OCI-LY1 (cell line): ENCODE data around the gene LHX1.

Source experiments
- H2AFZ ChIP-seq: fragments of 200-600 bp; sonication (generic), shearing (Covaris generic); 2 replicates; pipeline ENCODE4 v1.6.0; 2014; ENCODE audit warnings: antibody characterized with exemption, mild to moderate bottlenecking, low read length
- H3F3A ChIP-seq: fragments of 200-600 bp; sonication (generic), shearing (Covaris generic); 2 replicates; pipeline ENCODE4 v1.6.0; 2014; ENCODE audit warnings: mild to moderate bottlenecking, antibody characterized with exemption, low read length, moderate library complexity; ENCODE audit not compliant: insufficient read depth
- H3K27ac ChIP-seq: fragments of 200-600 bp; sonication (generic); 2 replicates; pipeline ENCODE4 v1.5.1; 2014; ENCODE audit warnings: low read length, mixed run types, mild to moderate bottlenecking, low read depth; ENCODE audit not compliant: poor library complexity, severe bottlenecking
- H3K27me3 ChIP-seq: fragments of 200-600 bp; sonication (generic); 2 replicates; pipeline ENCODE4 v1.6.0; 2014; ENCODE audit warnings: antibody characterized with exemption, mild to moderate bottlenecking, low read length, moderate library complexity; ENCODE audit not compliant: insufficient read depth
- H3K36me3 ChIP-seq: fragments of 200-600 bp; sonication (generic); 2 replicates; pipeline ENCODE4 v1.6.1; 2014; ENCODE audit warnings: mild to moderate bottlenecking, antibody characterized with exemption, low read length, moderate library complexity, mixed read lengths; ENCODE audit not compliant: insufficient read depth
- H3K4me1 ChIP-seq: fragments of 200-600 bp; sonication (generic); 2 replicates; pipeline ENCODE4 v1.5.1; 2014; ENCODE audit warnings: mild to moderate bottlenecking, low read length, moderate library complexity; ENCODE audit not compliant: insufficient read depth, severe bottlenecking
- H3K4me2 ChIP-seq: fragments of 200-600 bp; sonication (generic), shearing (Covaris generic); 2 replicates; pipeline ENCODE4 v1.6.1; 2014; ENCODE audit warnings: low read length
- H3K4me3 ChIP-seq: fragments of 200-600 bp; sonication (generic); 2 replicates; pipeline ENCODE4 v1.5.1; 2014; ENCODE audit warnings: low read length, low read depth, mild to moderate bottlenecking, mixed read lengths; ENCODE audit not compliant: poor library complexity, severe bottlenecking
- H3K79me2 ChIP-seq: fragments of 200-600 bp; shearing (Covaris generic); 2 replicates; pipeline ENCODE4 v1.6.1; 2016; ENCODE audit warnings: mixed run types, low read length, mixed read lengths; ENCODE audit not compliant: insufficient read depth
- H3K9ac ChIP-seq: fragments of 200-600 bp; sonication (generic), shearing (Covaris generic); 2 replicates; pipeline ENCODE4 v1.6.1; 2014; ENCODE audit warnings: mild to moderate bottlenecking, low read length, mixed read lengths
- H3K9me2 ChIP-seq: fragments of 200-600 bp; sonication (generic), shearing (Covaris generic); 2 replicates; pipeline ENCODE4 v1.6.1; 2014; ENCODE audit warnings: low read depth, mild to moderate bottlenecking, low read length, mixed read lengths
- H3K9me3 ChIP-seq: fragments of 200-600 bp; shearing (Covaris generic); 2 replicates; pipeline ENCODE4 v1.6.1; 2014; ENCODE audit warnings: low read length, mixed read lengths
- H4K20me1 ChIP-seq: fragments of 200-600 bp; sonication (generic), shearing (Covaris generic); 2 replicates; pipeline ENCODE4 v1.6.0; 2016; ENCODE audit warnings: mild to moderate bottlenecking, low read length; ENCODE audit not compliant: insufficient read depth
- CTCF ChIP-seq: fragments of 200-600 bp; sonication (generic), shearing (Covaris generic); IDR thresholded peaks from 2 replicates; pipeline ENCODE4 v1.5.1; 2017; ENCODE audit warnings: mild to moderate bottlenecking, antibody characterized with exemption, low read length, moderate library complexity, mixed read lengths
- EZH2 ChIP-seq: fragments of 200-600 bp; sonication (generic), shearing (Covaris generic); IDR thresholded peaks from 2 replicates; pipeline ENCODE4 v1.8.0; 2017; ENCODE audit warnings: borderline replicate concordance, mixed run types, mild to moderate bottlenecking, antibody characterized with exemption, low read length, moderate library complexity, mixed read lengths

LHX1 gene

GRCh38 chr17:36971508-36971907 is 34.2 kb downstream of the LHX1 start:
- Histone ChIP-seq H3K79me2 (peaks cover 40% of the 10 kb centered on the region), H2AFZ (no peak overlapping the region), H4K20me1 (no peaks in the 10 kb centered on the region), H3K4me2 (no peak overlapping the region), H3K4me3 (no peak overlapping the region), H3K27me3 (no peaks in the 10 kb centered on the region), H3K9me3 (no peaks in the 10 kb centered on the region), H3K27ac (no peak overlapping the region), H3K9me2 (no peaks in the 10 kb centered on the region), H3K36me3 (peaks cover 36% of the 10 kb centered on the region), H3F3A (no peaks in the 10 kb centered on the region), H3K4me1 (no peaks in the 10 kb centered on the region), H3K9ac (no peak overlapping the region)
- TF ChIP-seq CTCF (no peak), EZH2 (no peak)

- H3K36me3 ChIP-seq, result peaks cover 29% of the 10 kb centered on the region
- H3K9me3 ChIP-seq, result no peaks in the 10 kb centered on the region
- no peaks in the 10 kb centered on the region for H3F3A ChIP-seq
- H3K27me3 ChIP-seq, result no peaks in the 10 kb centered on the region
- H3K79me2 ChIP-seq, result peaks cover 45% of the 10 kb centered on the region
- H3K9ac ChIP-seq, result no peak overlapping the region
- no peak overlapping the region for H3K27ac ChIP-seq
- TF ChIP-seq CTCF, result no peak
- TF ChIP-seq EZH2, result no peak
- H3K4me2 ChIP-seq, result no peak overlapping the region
- peaks cover 5% of the 10 kb centered on the region for H3K4me1 ChIP-seq
- H3K4me3 ChIP-seq, result no peak overlapping the region
- no peaks in the 10 kb centered on the region for H3K9me2 ChIP-seq
- H4K20me1 ChIP-seq, result no peaks in the 10 kb centered on the region
- H2AFZ ChIP-seq, result no peak overlapping the region
These were observed 35.0 kb downstream of the LHX1 start for GRCh38 chr17:36972186-36972700.

GRCh38 chr17:36972905-36973304 is 35.6 kb downstream of the LHX1 start:
- Histone ChIP-seq H2AFZ (no peak overlapping the region), H3K27me3 (no peaks in the 10 kb centered on the region), H3K9me3 (no peaks in the 10 kb centered on the region), H3K9me2 (no peaks in the 10 kb centered on the region), H3K36me3 (peaks cover 26% of the 10 kb centered on the region), H3K9ac (no peak overlapping the region), H3K4me3 (no peak overlapping the region), H3K4me2 (no peak overlapping the region), H4K20me1 (no peaks in the 10 kb centered on the region), H3F3A (no peaks in the 10 kb centered on the region), H3K79me2 (peaks cover 49% of the 10 kb centered on the region), H3K27ac (no peak overlapping the region), H3K4me1 (peaks cover 9% of the 10 kb centered on the region)
- TF ChIP-seq CTCF, result no peak
- no peak for TF ChIP-seq EZH2
